NCI-H510A (cell line): ENCODE data around the gene LRCH2.
"Not testable (repeated sequence)": the region's sequence is repeated elsewhere in the genome, so short reads cannot be mapped to it uniquely, and the experiment has no call there.

Experiments
- DNase-seq: peaks from one replicate; lab custom pipeline; 2025; lab: John Stamatoyannopoulos, UW

LRCH2 gene

GRCh38 chrX:115233497-115234455, at the start of gene LRCH2:
Gene LRCH2 (minus strand): TSS chrX:115234096. CDS start chrX:115234041, 55 bp downstream.
- peak; percentile 8 for DNase-seq

- no peak for DNase-seq
Measured at GRCh38 chrX:115269051-115269683, 35.3 kb upstream of the LRCH2 start.

- no peak for DNase-seq
Measured at GRCh38 chrX:115268421-115268820, 34.5 kb upstream of the LRCH2 start.

- no peak for DNase-seq
Measured at GRCh38 chrX:115266300-115266699, 32.4 kb upstream of the LRCH2 start.

- DNase-seq: no peak
Measured at GRCh38 chrX:115264009-115264408, 30.1 kb upstream of the LRCH2 start.

- DNase-seq: no peak
Measured at GRCh38 chrX:115261148-115261547, 27.3 kb upstream of the LRCH2 start.

- DNase-seq: no peak
Measured at GRCh38 chrX:115260330-115260729, 26.4 kb upstream of the LRCH2 start.

GRCh38 chrX:115259238-115259875, 25.5 kb upstream of the LRCH2 start:
- no peak for DNase-seq

- no peak for DNase-seq
Measured at GRCh38 chrX:115257711-115258110, 23.8 kb upstream of the LRCH2 start.

GRCh38 chrX:115255003-115255402, 21.1 kb upstream of the LRCH2 start:
- DNase-seq: no peak

GRCh38 chrX:115251458-115252233, 17.8 kb upstream of the LRCH2 start:
- DNase-seq: no peak

GRCh38 chrX:115237056-115237455, 3.2 kb upstream of the LRCH2 start:
- no peak for DNase-seq

GRCh38 chrX:115236560-115236959, 2.7 kb upstream of the LRCH2 start:
- no peak for DNase-seq

GRCh38 chrX:115234461-115234860, 565 bp upstream of the LRCH2 start:
- DNase-seq: no peak

GRCh38 chrX:115232933-115233496, 881 bp downstream of the LRCH2 start:
- DNase-seq: no peak

GRCh38 chrX:115229337-115230003, 4.4 kb downstream of the LRCH2 start:
- no peak for DNase-seq

GRCh38 chrX:115226929-115227328, 7.0 kb downstream of the LRCH2 start:
- no peak for DNase-seq

GRCh38 chrX:115217346-115217745, 16.6 kb downstream of the LRCH2 start:
- DNase-seq: not testable (repeated sequence)

- DNase-seq: no peak
Measured at GRCh38 chrX:115214605-115215004, 19.3 kb downstream of the LRCH2 start.

- DNase-seq: no peak
Measured at GRCh38 chrX:115214151-115214550, 19.7 kb downstream of the LRCH2 start.

GRCh38 chrX:115209547-115209946, 24.3 kb downstream of the LRCH2 start:
- DNase-seq: not testable (repeated sequence)
